PC-3 (cell line): Measurements from ENCODE around the gene KIAA2012. TPM values are rescaled to one million over a fixed set of nuclear protein-coding genes. Genes with fewer than 3 reads are reported as not detected.

Source experiments
- ATAC-seq: fragments of 200-7000 bp; cut with Tn5 transposase; 2 replicates; pipeline ENCODE4 v1.9.1; 2020; ENCODE audit warnings: mild to moderate bottlenecking, moderate library complexity
- BruUV-seq: library from RNA; stranded (reverse); fragments of 400-500 nt; replicated peaks from 2 replicates; lab custom pipeline; 2021; lab: Mats Ljungman, UMichigan
- CTCF ChIA-PET: fragments of 300-600 bp; sonication (Branson Sonifier 250); formaldehyde crosslinking; loops from one replicate; lab custom pipeline; 2022; ENCODE audit warnings: antibody characterized with exemption; lab: Charles Lee
- POLR2A ChIA-PET: fragments of 300-600 bp; sonication (Branson Sonifier 250); formaldehyde crosslinking; loops from one replicate; lab custom pipeline; 2022; ENCODE audit warnings: antibody characterized with exemption; ENCODE audit not compliant: unreplicated experiment; lab: Charles Lee
- DNase-seq: peaks from one replicate; pipeline ENCODE4 v3.0.0-alpha.2; 2015
- H2AFZ ChIP-seq: fragments of 300-600 bp; sonication (generic); 2 replicates; pipeline ENCODE4 v1.6.0; 2016; ENCODE audit warnings: antibody characterized with exemption, low read length
- H3F3A ChIP-seq: fragments of 300-600 bp; sonication (generic); one replicate; pipeline ENCODE4 v1.6.0; 2017; ENCODE audit warnings: antibody characterized with exemption, low read length, control low read depth, mild to moderate bottlenecking; ENCODE audit not compliant: unreplicated experiment
- H3K27ac ChIP-seq: fragments of 300-600 bp; sonication (generic); 2 replicates; pipeline ENCODE4 v1.5.1; 2016; ENCODE audit warnings: mild to moderate bottlenecking, low read length
- H3K27me3 ChIP-seq: fragments of 300-600 bp; sonication (generic); 2 replicates; pipeline ENCODE4 v1.6.1; 2016; ENCODE audit warnings: low read length, mixed read lengths
- H3K36me3 ChIP-seq: fragments of 300-600 bp; sonication (generic); 2 replicates; pipeline ENCODE4 v1.6.1; 2016; ENCODE audit warnings: low read depth, mixed run types, low read length, mixed read lengths
- H3K4me1 ChIP-seq: fragments of 300-600 bp; sonication (generic); 2 replicates; pipeline ENCODE4 v1.5.1; 2016; ENCODE audit warnings: low read length; ENCODE audit not compliant: insufficient read depth
- H3K4me2 ChIP-seq: fragments of 300-600 bp; sonication (generic); 2 replicates; pipeline ENCODE4 v1.6.0; 2016; ENCODE audit warnings: low read length
- H3K4me3 ChIP-seq: fragments of 300-600 bp; sonication (generic); 2 replicates; pipeline ENCODE4 v1.5.1; 2016; ENCODE audit warnings: mild to moderate bottlenecking, low read length, mixed read lengths
- H3K79me2 ChIP-seq: fragments of 300-600 bp; sonication (generic); 2 replicates; pipeline ENCODE4 v1.6.1; 2017; ENCODE audit warnings: low read length, mixed read lengths
- H3K9ac ChIP-seq: fragments of 300-600 bp; sonication (generic); 2 replicates; pipeline ENCODE4 v1.6.0; 2016; ENCODE audit warnings: mild to moderate bottlenecking, low read length
- H3K9me2 ChIP-seq: fragments of 300-600 bp; sonication (generic); replicated peaks from 2 replicates; pipeline ENCODE4 v1.6.1; 2016; ENCODE audit warnings: mixed run types, low read length, mixed read lengths
- H3K9me3 ChIP-seq: fragments of 300-600 bp; sonication (generic); 2 replicates; pipeline ENCODE4 v1.6.1; 2016; ENCODE audit warnings: low read length, mixed read lengths
- H4K20me1 ChIP-seq: fragments of 300-600 bp; sonication (generic); 2 replicates; pipeline ENCODE4 v1.6.1; 2016; ENCODE audit warnings: low read length, mixed read lengths
- EZH2 ChIP-seq: fragments of 300-600 bp; sonication (generic); IDR thresholded peaks from one replicate; pipeline ENCODE4 v1.6.1; 2017; ENCODE audit warnings: antibody characterized with exemption, mild to moderate bottlenecking, low read length; ENCODE audit not compliant: unreplicated experiment
- EZH2phosphoT487 ChIP-seq: fragments of 300-600 bp; sonication (generic); IDR thresholded peaks from 2 replicates; pipeline ENCODE4 v1.6.1; 2018; ENCODE audit warnings: mild to moderate bottlenecking, antibody characterized with exemption, low read length, borderline replicate concordance
- intact Hi-C: fragments of 100-400 bp; cut with micrococcal nuclease; formaldehyde crosslinking; loops from 2 replicates; pipeline ENCODE4 v1.9.0; 2023
- total RNA-seq: library from RNA; depleted of rRNA; stranded (reverse); fragments of >200 nt; gene quantifications from 2 replicates; pipeline ENCODE4 v1.2.3, GENCODE V29; 2014
- TF ChIP-seq, protein P1 (sequence below): fragments of 300-600 bp; sonication (generic); conservative IDR thresholded peaks from 2 replicates; pipeline ENCODE4 v1.5.1; 2017; ENCODE audit warnings: antibody characterized with exemption, low read depth, mild to moderate bottlenecking, low read length

The KIAA2012 gene
- total RNA-seq, 1 experiment from 2014 or later = not detected

DNA sequence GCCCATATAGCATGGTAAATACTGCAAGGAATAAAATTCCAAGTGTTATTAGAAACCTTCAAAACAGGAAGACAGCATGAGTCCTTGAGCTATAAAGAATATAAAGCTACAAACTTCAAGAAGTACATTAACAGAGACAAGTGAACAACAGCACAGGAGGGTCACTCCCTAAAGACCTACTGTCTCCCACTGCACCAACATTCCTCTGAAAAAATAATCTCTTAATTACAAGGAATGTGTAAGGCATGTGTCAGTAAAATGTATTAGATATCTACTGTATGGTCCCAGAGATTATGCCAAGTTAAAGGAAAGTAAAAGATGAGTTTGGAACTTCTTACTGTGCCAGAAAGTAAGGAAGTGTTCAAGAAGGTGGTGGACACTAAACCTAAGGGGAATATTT lies 135.5 kb downstream of the KIAA2012 start:
- TF ChIP-seq, protein P1, sequence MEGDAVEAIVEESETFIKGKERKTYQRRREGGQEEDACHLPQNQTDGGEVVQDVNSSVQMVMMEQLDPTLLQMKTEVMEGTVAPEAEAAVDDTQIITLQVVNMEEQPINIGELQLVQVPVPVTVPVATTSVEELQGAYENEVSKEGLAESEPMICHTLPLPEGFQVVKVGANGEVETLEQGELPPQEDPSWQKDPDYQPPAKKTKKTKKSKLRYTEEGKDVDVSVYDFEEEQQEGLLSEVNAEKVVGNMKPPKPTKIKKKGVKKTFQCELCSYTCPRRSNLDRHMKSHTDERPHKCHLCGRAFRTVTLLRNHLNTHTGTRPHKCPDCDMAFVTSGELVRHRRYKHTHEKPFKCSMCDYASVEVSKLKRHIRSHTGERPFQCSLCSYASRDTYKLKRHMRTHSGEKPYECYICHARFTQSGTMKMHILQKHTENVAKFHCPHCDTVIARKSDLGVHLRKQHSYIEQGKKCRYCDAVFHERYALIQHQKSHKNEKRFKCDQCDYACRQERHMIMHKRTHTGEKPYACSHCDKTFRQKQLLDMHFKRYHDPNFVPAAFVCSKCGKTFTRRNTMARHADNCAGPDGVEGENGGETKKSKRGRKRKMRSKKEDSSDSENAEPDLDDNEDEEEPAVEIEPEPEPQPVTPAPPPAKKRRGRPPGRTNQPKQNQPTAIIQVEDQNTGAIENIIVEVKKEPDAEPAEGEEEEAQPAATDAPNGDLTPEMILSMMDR = no peak
- TF ChIP-seq EZH2 = no peak
- TF ChIP-seq EZH2phosphoT487 = no peak
- Histone ChIP-seq H3K79me2 (no peaks in the 10 kb centered on the region), H3K4me2 (no peak overlapping the region), H3F3A (no peaks in the 10 kb centered on the region), H2AFZ (no peak overlapping the region), H3K9me3 (no peaks in the 10 kb centered on the region), H4K20me1 (no peaks in the 10 kb centered on the region), H3K27me3 (no peaks in the 10 kb centered on the region), H3K36me3 (peaks cover 18% of the 10 kb centered on the region; the same call in 1 of the 2 replicates), H3K9ac (no peak overlapping the region), H3K27ac (no peak overlapping the region), H3K4me3 (no peak overlapping the region), H3K9me2 (no peaks in the 10 kb centered on the region), H3K4me1 (no peaks in the 10 kb centered on the region)
- CTCF ChIA-PET = no interaction called here
- BruUV-seq = no TSS peak
- POLR2A ChIA-PET = no interaction called here
- ATAC-seq (no peak), DNase-seq (no peak)
- intact Hi-C loops = no loop called here

DNA sequence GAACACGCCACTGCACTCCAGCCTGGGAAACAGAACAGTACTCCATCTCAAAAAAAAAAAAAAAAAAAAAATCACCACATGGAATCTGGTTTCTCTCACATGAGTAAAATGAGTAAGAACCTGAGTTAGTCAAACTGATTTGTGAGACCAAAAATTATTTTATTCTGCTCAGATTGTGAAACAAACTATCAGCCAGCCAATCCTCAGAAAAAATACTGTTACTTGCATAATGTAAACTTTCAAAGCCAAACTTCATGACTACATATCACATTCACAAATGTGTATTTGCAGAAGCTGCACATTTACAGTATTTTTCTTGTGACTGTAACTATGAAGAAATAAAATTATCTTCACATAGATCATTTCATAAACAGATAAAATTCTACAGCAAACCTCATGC lies 142.1 kb downstream of the KIAA2012 start:
- H3K79me2 ChIP-seq = peaks cover 15% of the 10 kb centered on the region; the same call in 1 of the 2 replicates
- H3K27ac ChIP-seq = no peak overlapping the region
- intact Hi-C loops = no loop called here

DNA sequence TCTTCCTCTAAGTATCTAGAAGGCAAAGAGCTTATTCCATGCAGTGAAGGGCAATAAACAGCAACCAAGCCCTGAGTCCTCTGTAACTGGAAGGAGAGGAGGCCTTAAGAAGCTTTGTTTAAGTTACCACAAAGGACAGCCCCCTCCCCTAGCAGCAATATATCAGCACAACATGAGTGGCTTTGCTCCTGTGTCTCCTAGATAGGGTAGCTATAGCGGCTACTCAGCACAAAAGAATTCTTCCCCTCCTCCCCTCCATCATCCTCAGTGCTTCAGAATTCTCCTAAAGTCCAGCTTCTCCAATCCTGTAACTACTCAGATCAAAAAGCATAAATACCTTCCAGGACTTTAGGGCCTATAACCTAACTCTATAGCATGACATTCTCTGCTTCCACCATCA lies 148.8 kb downstream of the KIAA2012 start:
- POLR2A ChIA-PET = interaction anchor here (0.7 kb wide), 1 partner anchor 737 kb away, joined by 3 read pairs; no protein-coding TSS in a partner anchor
- no peaks in the 10 kb centered on the region for H3K9me2 ChIP-seq
- no peaks in the 10 kb centered on the region for H3K27me3 ChIP-seq
- DNase-seq = no peak
- H3K4me3 ChIP-seq = no peak overlapping the region
- intact Hi-C loops = no loop called here
- H3K9me3 ChIP-seq = no peaks in the 10 kb centered on the region
- H3F3A ChIP-seq = no peaks in the 10 kb centered on the region
- no peak for ATAC-seq
- TF ChIP-seq EZH2phosphoT487 = no peak
- TF ChIP-seq, protein P1 = no peak
- no peak for TF ChIP-seq EZH2
- no peak overlapping the region for H3K4me2 ChIP-seq
- H2AFZ ChIP-seq = no peak overlapping the region
- H3K36me3 ChIP-seq = no peaks in the 10 kb centered on the region; the same call in 1 of the 2 replicates
- H3K79me2 ChIP-seq = peaks cover 46% of the 10 kb centered on the region
- no TSS peak for BruUV-seq
- H4K20me1 ChIP-seq = no peaks in the 10 kb centered on the region
- H3K9ac ChIP-seq = no peak overlapping the region
- CTCF ChIA-PET = no interaction called here
- H3K4me1 ChIP-seq = no peaks in the 10 kb centered on the region
- no peak overlapping the region for H3K27ac ChIP-seq

More for the DNA sequence above, 142.1 kb downstream of the KIAA2012 start:
- H4K20me1 ChIP-seq = no peaks in the 10 kb centered on the region
- BruUV-seq = no TSS peak
- H3K4me1 ChIP-seq = no peaks in the 10 kb centered on the region
- no peak overlapping the region for H3K4me2 ChIP-seq
- CTCF ChIA-PET = no interaction called here
- H3K9me2 ChIP-seq = no peaks in the 10 kb centered on the region
- H3K9ac ChIP-seq = no peak overlapping the region
- DNase-seq (no peak), ATAC-seq (no peak)
- H3K36me3 ChIP-seq = peaks cover 12% of the 10 kb centered on the region
- H3F3A ChIP-seq = no peaks in the 10 kb centered on the region
- no peaks in the 10 kb centered on the region for H3K9me3 ChIP-seq
- POLR2A ChIA-PET = no interaction called here
- TF ChIP-seq, protein P1 = no peak
- no peak for TF ChIP-seq EZH2
- no peak overlapping the region for H3K4me3 ChIP-seq
- no peak overlapping the region for H2AFZ ChIP-seq
- no peaks in the 10 kb centered on the region for H3K27me3 ChIP-seq
